Type B pancreatic cell (in vitro differentiated cells): Measurements from ENCODE around the gene CCBE1. TPM values are rescaled to one million over a fixed set of nuclear protein-coding genes. Genes with fewer than 3 reads are reported as not detected.

Source experiments
- DNase-seq: peaks from one replicate; pipeline ENCODE4 v3.0.0; 2021; ENCODE audit warnings: mixed read lengths; ENCODE audit not compliant: unreplicated experiment; ENCODE audit errors: extremely low spot score
- H3K27ac Mint-ChIP-seq: 2 replicates; pipeline ENCODE4 v1.8.0; 2021; ENCODE audit warnings: mild to moderate bottlenecking, mixed read lengths
- H3K27me3 Mint-ChIP-seq: 2 replicates; pipeline ENCODE4 v1.8.0; 2021; ENCODE audit warnings: mixed read lengths
- H3K36me3 Mint-ChIP-seq: 2 replicates; pipeline ENCODE4 v1.8.0; 2021; ENCODE audit warnings: mixed read lengths
- H3K4me1 Mint-ChIP-seq: one replicate; pipeline ENCODE4 v1.8.0; 2021; ENCODE audit warnings: mixed read lengths; ENCODE audit not compliant: unreplicated experiment
- H3K4me3 Mint-ChIP-seq: 2 replicates; pipeline ENCODE4 v1.8.0; 2021; ENCODE audit warnings: mild to moderate bottlenecking, mixed read lengths
- H3K9me3 Mint-ChIP-seq: 2 replicates; pipeline ENCODE4 v1.8.0; 2021; ENCODE audit warnings: mixed read lengths
- CTCF ChIP-seq: fragments of 200-600 bp; sonication (generic); conservative IDR thresholded peaks from 2 replicates; pipeline ENCODE4 v1.5.0; 2021; ENCODE audit warnings: antibody characterized with exemption, mild to moderate bottlenecking
- total RNA-seq: library from RNA; stranded (reverse); gene quantifications from 2 replicates; pipeline ENCODE4 v1.2.1, GENCODE V29; 2021; ENCODE audit warnings: low replicate concordance

Gene CCBE1
- total RNA-seq, 1 donor from 2014 or later, result 51.3 TPM

DNA sequence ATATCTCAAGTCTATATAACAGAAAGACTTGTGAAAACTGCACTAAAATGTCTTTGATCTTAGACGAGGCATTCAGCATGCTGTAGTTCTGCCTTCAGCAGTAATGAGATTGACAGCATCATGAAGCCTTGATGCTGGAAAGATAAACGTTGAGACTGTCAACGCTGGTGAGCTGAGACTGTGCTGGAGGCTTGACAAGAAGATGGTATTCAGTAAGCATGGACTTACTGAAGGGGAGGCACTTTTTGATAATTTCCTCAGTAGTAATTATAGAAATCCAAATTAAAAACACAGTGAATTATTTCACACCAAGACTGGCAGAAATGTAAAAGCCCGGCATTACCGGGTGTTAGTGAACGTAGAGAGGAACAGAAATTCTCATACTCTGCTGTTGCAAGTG, 162.2 kb downstream of the CCBE1 start:
- Mint-ChIP-seq H3K36me3 (peaks cover 4% of the 10 kb centered on the region), H3K9me3 (peaks cover 7% of the 10 kb centered on the region), H3K4me3 (no peak overlapping the region), H3K4me1 (peaks cover 18% of the 10 kb centered on the region), H3K27me3 (no peaks in the 10 kb centered on the region), H3K27ac (no peak overlapping the region)
- no peak for DNase-seq
- no peak for TF ChIP-seq CTCF

- no peaks in the 10 kb centered on the region for H3K27me3 Mint-ChIP-seq
These were observed 168.4 kb downstream of the CCBE1 start for GRCh38 chr18:59528866-59529265.

GRCh38 chr18:59520562-59521355, 176.5 kb downstream of the CCBE1 start:
- Mint-ChIP-seq H3K27ac (no peak overlapping the region), H3K36me3 (peaks cover 4% of the 10 kb centered on the region), H3K4me1 (peaks cover 24% of the 10 kb centered on the region), H3K4me3 (no peak overlapping the region), H3K9me3 (no peaks in the 10 kb centered on the region), H3K27me3 (no peaks in the 10 kb centered on the region)
- no peak for DNase-seq
- no peak for TF ChIP-seq CTCF

More at GRCh38 chr18:59528866-59529265, 168.4 kb downstream of the CCBE1 start:
- Mint-ChIP-seq H3K4me1 (peaks cover 9% of the 10 kb centered on the region), H3K9me3 (peaks cover 5% of the 10 kb centered on the region), H3K27ac (no peak overlapping the region), H3K36me3 (peaks cover 4% of the 10 kb centered on the region), H3K4me3 (no peak overlapping the region)
- no peak for DNase-seq
- no peak for TF ChIP-seq CTCF

- TF ChIP-seq CTCF, result no peak
- H3K4me1 Mint-ChIP-seq, result peaks cover 36% of the 10 kb centered on the region
- no peak overlapping the region for H3K4me3 Mint-ChIP-seq
- no peaks in the 10 kb centered on the region for H3K9me3 Mint-ChIP-seq
- H3K27me3 Mint-ChIP-seq, result no peaks in the 10 kb centered on the region
- H3K36me3 Mint-ChIP-seq, result peaks cover 4% of the 10 kb centered on the region
- H3K27ac Mint-ChIP-seq, result no peak overlapping the region
- no peak for DNase-seq
These were observed 178.5 kb downstream of the CCBE1 start for GRCh38 chr18:59518705-59519104.

GRCh38 chr18:59517446-59518165, 179.6 kb downstream of the CCBE1 start:
- H3K4me1 Mint-ChIP-seq, result peaks cover 42% of the 10 kb centered on the region
- no peak overlapping the region for H3K27ac Mint-ChIP-seq
- DNase-seq, result no peak
- no peaks in the 10 kb centered on the region for H3K9me3 Mint-ChIP-seq
- TF ChIP-seq CTCF, result no peak
- H3K4me3 Mint-ChIP-seq, result no peak overlapping the region
- H3K27me3 Mint-ChIP-seq, result peaks cover 1% of the 10 kb centered on the region
- H3K36me3 Mint-ChIP-seq, result peaks cover 4% of the 10 kb centered on the region
